Stomach smooth muscle (tissue), 2 donors: Measurements from ENCODE around the gene VSIG4.

Experiments used
- H3K27ac ChIP-seq: one replicate; pipeline ENCODE4 v1.7.0; 2013; ENCODE audit warnings: mild to moderate bottlenecking, low read length, inconsistent platforms
- H3K27me3 ChIP-seq, 2 donors: one replicate each; pipeline ENCODE4 v1.7.0; 2013; ENCODE audit warnings: low read length in 2 of 2; ENCODE audit not compliant: insufficient read depth in 2 of 2, control insufficient read depth in 1 of 2
- H3K36me3 ChIP-seq, 2 donors: one replicate each; pipeline ENCODE4 v1.7.0; 2013; ENCODE audit warnings: low read length in 2 of 2; ENCODE audit not compliant: control insufficient read depth in 2 of 2, insufficient read depth in 2 of 2
- H3K4me1 ChIP-seq: one replicate; pipeline ENCODE4 v1.7.0; 2013; ENCODE audit warnings: low read length; ENCODE audit not compliant: control insufficient read depth, insufficient read depth
- H3K4me3 ChIP-seq, 2 donors: one replicate each; pipeline ENCODE4 v1.7.0; 2013; ENCODE audit warnings: low read length in 2 of 2
- H3K9ac ChIP-seq, 2 donors: one replicate each; pipeline ENCODE4 v1.7.0; 2013; ENCODE audit warnings: low read length in 2 of 2, mild to moderate bottlenecking in 1 of 2
- H3K9me3 ChIP-seq, 2 donors: one replicate each; pipeline ENCODE4 v1.7.0; 2013; ENCODE audit warnings: low read length in 2 of 2; ENCODE audit not compliant: control insufficient read depth in 2 of 2
- donor health status: healthy.
- donor health status: Pancreatic carcinoma.

The VSIG4 gene

DNA sequence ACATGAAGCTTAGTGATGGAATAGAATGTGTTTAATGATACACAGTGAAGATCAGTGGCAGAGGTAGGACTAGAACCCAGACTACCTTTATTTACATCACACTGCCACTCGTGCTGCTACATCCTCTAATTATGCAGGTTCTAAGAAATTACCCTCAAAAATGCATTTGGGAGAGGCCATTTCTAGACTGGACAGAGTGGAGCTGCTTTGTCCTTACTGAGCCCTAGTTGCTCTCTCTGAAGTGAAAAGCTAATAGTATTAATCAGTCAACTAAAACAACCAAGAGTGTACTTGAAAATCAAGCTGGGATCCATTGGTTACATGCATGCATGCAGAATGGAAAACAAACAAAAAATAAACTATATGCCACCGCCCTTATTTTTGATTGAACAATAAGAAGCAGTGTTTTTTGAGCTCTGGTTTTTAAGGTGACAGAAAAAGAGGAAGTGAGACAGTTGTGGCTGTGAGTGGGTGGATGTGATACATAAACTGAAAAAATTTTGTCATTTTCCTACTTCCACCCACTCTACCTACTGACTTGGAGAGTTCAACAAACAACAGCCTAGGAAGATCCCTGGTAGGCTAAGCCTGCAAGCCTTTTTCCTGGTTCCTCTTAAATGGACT, 6.8 kb upstream of the VSIG4 start:
- no peaks in the 10 kb centered on the region for H3K36me3 ChIP-seq
- no peak overlapping the region for H3K27ac ChIP-seq
- H3K4me1 ChIP-seq = no peaks in the 10 kb centered on the region
- H3K27me3 ChIP-seq = peaks cover 0 to 3% of the 10 kb centered on the region in 2 donors
- no peak overlapping the region for H3K9ac ChIP-seq
- no peaks in the 10 kb centered on the region for H3K9me3 ChIP-seq
- H3K4me3 ChIP-seq = no peak overlapping the region

DNA sequence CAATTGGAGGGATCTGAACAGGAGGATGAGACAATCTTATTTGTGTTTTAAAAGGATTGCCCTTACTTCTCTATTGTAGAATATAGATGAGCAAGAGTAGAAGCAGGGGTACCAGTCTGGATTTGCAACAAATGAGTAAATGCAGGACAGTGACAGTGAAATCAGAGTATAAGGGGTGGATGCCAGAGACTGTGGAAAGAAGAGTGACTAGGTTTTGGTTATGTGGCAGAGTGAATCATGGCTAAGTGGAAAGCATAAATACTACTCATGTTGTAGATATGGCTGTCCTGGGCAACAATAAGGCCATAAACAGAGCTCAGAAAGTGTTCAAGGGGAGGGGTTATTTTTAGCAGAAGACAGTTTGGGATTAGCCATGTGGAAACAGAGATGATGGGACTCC, 6.0 kb upstream of the VSIG4 start:
- Histone ChIP-seq H3K9me3 (no peaks in the 10 kb centered on the region), H3K4me1 (no peaks in the 10 kb centered on the region), H3K36me3 (no peaks in the 10 kb centered on the region), H3K27me3 (peaks cover 0 to 3% of the 10 kb centered on the region in 2 donors), H3K9ac (no peak overlapping the region), H3K27ac (no peak overlapping the region), H3K4me3 (no peak overlapping the region)

DNA sequence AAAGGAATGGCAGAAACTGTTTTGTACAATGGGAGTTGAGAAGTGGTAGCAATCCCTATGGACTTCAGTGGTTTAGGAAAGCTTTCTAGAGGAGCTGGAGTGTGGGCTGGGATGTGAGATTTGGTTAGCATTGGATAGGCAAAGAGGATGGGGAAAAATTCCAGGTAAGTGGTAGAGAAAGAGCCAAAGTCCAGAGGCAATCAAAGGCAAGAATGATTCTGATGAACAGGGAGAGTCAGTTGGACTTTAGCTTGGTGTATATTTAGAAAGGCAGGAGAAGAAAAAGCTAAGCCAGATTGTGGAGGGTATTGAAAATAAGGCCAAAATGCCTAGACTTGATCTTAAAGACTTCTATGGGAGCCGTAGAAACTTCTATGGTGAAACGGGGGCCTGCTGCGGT, 3.7 kb upstream of the VSIG4 start:
- H3K36me3 ChIP-seq = no peaks in the 10 kb centered on the region
- no peak overlapping the region for H3K9ac ChIP-seq
- no peak overlapping the region for H3K4me3 ChIP-seq
- H3K4me1 ChIP-seq = no peaks in the 10 kb centered on the region
- H3K9me3 ChIP-seq = no peaks in the 10 kb centered on the region
- no peak overlapping the region for H3K27ac ChIP-seq
- H3K27me3 ChIP-seq = peaks cover 0 to 6% of the 10 kb centered on the region in 2 donors

DNA sequence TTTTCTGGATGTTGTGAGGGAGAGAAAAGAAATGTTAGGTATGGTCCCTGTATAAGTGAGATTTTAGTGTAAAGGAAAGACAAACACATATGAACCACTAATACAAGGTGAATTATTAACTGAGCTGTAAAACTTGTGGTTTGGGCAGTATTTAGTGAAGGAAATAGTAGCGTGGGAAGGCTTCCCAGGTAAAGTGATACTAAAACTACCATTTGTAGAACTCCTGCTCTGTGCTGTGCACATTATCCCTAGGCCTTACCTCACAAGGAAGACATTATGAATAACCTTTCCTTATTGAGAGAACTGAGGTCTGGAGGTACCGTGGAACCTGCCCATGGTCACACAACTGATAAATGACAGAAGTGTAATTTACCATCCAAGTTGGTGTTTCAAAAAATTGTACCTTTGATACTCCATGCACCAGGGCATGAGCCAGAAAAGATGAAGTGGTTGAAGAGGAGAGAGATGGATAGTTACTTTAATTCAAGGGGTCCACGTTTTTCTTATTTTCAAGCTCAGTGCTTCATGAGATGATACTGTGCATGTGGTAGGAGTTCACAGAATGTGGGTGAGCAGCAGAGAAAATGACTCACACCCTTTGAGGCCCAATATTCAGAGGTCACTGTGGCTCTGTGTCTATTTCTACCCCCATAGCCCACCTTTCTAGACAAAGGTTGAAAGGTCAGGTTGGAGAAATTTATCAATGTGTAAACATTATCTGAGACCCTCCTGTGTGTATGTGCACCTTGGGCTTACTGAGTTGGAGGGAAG, 2.6 kb upstream of the VSIG4 start:
- Histone ChIP-seq H3K4me3 (no peak overlapping the region), H3K4me1 (no peaks in the 10 kb centered on the region), H3K27me3 (peaks cover 0 to 6% of the 10 kb centered on the region in 2 donors)

DNA sequence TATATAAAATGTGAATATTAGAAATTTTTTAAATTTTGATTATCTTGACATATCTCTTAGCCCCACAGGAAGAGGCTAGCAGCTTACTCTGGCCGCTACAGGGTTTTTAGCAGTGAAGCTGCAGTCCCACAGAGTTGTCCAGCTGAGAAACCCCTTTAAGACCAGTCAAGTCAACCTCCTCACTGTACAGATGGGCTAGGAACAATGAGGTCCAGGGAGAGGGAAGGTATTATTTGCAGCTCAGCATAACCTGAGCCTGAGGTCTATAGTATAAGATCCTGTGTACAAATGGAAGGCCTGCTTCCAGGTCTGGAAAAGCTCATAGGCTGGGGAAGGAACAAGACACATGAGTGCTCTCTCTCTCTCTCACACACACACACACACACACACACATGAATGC, 1.8 kb downstream of the VSIG4 start:
- H3K36me3 ChIP-seq = no peaks in the 10 kb centered on the region
- H3K4me3 ChIP-seq = no peak overlapping the region
- H3K4me1 ChIP-seq = no peaks in the 10 kb centered on the region
- no peak overlapping the region for H3K27ac ChIP-seq
- no peak overlapping the region for H3K9ac ChIP-seq
- peaks cover 0 to 8% of the 10 kb centered on the region in 2 donors for H3K27me3 ChIP-seq
- H3K9me3 ChIP-seq = no peaks in the 10 kb centered on the region

More for the DNA sequence above, 2.6 kb upstream of the VSIG4 start:
- Histone ChIP-seq H3K36me3 (no peaks in the 10 kb centered on the region), H3K27ac (no peak overlapping the region), H3K9me3 (no peaks in the 10 kb centered on the region), H3K9ac (no peak overlapping the region)

DNA sequence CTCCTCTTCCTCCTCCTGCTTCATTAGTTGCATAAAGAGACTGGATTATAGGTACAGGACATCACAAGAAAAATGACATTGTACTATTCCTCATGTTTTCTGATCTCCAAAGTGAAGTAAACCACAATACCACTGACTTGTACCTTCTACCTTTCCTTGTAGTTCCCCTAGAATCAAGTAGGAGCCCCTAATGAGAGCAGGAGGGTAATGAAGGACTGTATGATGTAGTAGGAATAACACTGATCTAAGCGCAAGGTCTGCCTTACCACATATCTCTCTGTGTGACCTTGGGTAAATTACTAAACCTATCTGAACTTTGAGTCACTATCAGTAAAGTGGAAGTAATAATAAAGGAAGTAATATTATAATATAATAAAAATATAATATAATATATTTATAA, 3.6 kb downstream of the VSIG4 start:
- Histone ChIP-seq H3K9ac (no peak overlapping the region), H3K27me3 (peaks cover 0 to 5% of the 10 kb centered on the region in 2 donors), H3K27ac (no peak overlapping the region), H3K4me1 (no peaks in the 10 kb centered on the region), H3K4me3 (no peak overlapping the region), H3K9me3 (no peaks in the 10 kb centered on the region), H3K36me3 (no peaks in the 10 kb centered on the region)

DNA sequence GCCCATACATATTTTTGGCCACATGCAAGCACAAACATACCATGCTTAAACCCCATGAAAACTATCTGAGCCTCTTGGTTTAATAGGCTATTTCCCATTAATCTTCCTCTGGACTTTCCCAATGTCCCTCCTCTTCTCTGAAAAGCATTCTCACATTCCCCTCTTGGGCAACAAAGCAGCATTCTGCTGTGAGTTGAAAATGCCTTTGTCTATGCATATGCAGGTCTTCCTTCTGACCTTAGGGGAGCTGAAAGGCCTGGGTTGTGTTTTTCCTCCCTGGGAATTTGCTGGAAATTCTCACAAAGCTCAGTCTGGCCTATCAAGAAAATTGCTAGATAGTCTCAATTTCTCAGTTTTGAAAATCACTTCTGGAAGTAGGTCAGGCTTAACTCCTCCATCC, 4.2 kb downstream of the VSIG4 start:
- no peaks in the 10 kb centered on the region for H3K4me1 ChIP-seq
- H3K9ac ChIP-seq = no peak overlapping the region
- no peak overlapping the region for H3K27ac ChIP-seq
- no peaks in the 10 kb centered on the region for H3K9me3 ChIP-seq
- no peaks in the 10 kb centered on the region for H3K36me3 ChIP-seq
- peaks cover 0 to 5% of the 10 kb centered on the region in 2 donors for H3K27me3 ChIP-seq
- H3K4me3 ChIP-seq = no peak overlapping the region

DNA sequence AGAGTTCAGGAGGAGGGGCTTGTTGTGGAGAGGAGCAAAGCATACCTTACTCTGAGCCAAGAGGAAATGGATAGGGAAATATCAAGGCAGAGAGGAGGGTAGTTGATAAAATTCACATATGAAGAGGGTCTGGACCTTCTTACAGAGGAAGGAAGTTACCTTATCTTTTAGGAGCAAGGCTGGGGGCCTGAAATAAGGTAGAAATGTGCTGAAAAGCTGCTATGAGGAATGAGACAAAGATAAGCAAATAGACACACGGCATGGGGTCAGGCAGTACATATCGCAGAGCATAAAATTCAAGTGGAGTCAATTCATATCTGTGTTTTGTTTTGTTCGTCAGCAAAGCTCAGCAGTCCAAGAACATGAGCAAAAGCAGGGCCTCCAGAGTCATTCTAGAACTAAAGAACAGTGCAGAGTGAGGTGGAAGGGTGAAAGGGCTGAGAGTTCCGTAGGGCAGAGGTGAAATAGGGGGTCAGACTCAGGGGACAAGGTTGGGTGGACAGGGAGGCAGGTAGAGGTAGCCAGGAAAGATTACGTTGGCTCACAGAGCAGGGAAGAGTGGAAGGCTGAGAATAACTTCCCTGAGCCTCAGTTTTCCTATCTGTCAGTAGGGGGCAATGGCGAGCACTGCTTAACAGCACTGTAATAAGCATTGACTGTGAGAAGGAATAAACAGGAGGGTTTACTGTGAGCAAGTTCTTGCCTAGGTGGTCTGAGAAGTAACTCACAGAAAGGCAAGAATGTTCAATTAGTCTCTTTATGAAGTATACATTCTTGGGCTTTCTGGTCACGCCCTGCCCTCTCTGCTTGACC, 9.2 kb downstream of the VSIG4 start:
- Histone ChIP-seq H3K27me3 (peaks cover 0 to 2% of the 10 kb centered on the region in 2 donors), H3K4me3 (no peak overlapping the region), H3K4me1 (no peaks in the 10 kb centered on the region), H3K27ac (no peak overlapping the region), H3K9ac (no peak overlapping the region), H3K9me3 (no peaks in the 10 kb centered on the region), H3K36me3 (no peaks in the 10 kb centered on the region)

DNA sequence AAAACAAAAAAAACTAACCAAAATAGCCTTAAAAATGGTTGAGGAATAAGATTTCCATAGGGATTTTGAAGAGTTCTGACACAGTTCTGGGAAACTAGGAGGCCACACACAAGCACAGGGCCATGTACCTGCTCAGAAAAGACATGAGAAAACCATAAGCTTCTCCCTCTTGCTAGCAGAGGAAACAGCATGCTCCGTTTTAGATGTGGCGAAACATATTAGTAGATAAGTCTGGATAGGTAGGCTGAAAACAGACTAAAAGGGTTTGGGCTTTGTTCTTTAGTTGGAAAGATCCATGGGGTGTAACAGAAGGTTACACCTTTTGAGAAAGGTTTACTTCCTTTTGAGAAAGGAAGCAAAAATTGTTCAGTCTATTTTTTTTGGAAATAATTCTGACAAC, 10.9 kb downstream of the VSIG4 start:
- no peaks in the 10 kb centered on the region for H3K4me1 ChIP-seq
- H3K9me3 ChIP-seq = no peaks in the 10 kb centered on the region
- H3K9ac ChIP-seq = no peak overlapping the region
- peaks cover 0 to 2% of the 10 kb centered on the region in 2 donors for H3K27me3 ChIP-seq
- no peaks in the 10 kb centered on the region for H3K36me3 ChIP-seq
- H3K27ac ChIP-seq = no peak overlapping the region
- no peak overlapping the region for H3K4me3 ChIP-seq

DNA sequence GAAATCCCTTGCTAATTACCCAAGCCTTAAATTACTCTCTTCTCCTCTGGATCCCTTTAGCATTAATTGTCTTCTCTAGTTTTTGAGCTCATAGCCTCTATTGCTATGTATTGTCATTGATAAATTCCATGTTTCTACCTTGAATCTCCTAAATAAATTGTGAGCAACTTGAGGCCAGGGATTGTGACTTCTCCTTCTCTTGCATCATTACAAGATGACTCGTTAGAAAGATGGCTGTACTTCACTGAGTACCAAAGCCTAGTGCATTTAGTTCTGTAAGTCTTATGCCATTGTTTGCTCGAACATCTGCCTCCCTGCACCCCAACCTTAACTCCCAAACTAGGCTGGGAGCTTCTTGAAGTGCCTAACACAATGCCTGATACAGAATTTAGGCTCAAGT, 15.3 kb downstream of the VSIG4 start:
- Histone ChIP-seq H3K9ac (no peak overlapping the region), H3K36me3 (no peaks in the 10 kb centered on the region), H3K27me3 (peaks cover 0 to 12% of the 10 kb centered on the region in 2 donors), H3K9me3 (no peaks in the 10 kb centered on the region), H3K4me1 (no peaks in the 10 kb centered on the region), H3K4me3 (no peak overlapping the region), H3K27ac (no peak overlapping the region)
